ENCODE results near the gene ZNF287. TPM values are rescaled to one million over a fixed set of nuclear protein-coding genes. Genes with fewer than 3 reads are reported as not detected.
A peak's percentile ranks its signal among the peaks of the same experiment; 100 is the strongest.

ZNF287 gene
- total RNA-seq (2014; rRNA removed; shearing (Covaris generic)): 11.7 and 14.3 TPM in 2 replicates
- 12.5 and 15.1 TPM in 2 replicates for polyA plus RNA-seq (2016; fragmentation: Nextera tagmentation; extraction: Ambion mirVana)

DNA sequence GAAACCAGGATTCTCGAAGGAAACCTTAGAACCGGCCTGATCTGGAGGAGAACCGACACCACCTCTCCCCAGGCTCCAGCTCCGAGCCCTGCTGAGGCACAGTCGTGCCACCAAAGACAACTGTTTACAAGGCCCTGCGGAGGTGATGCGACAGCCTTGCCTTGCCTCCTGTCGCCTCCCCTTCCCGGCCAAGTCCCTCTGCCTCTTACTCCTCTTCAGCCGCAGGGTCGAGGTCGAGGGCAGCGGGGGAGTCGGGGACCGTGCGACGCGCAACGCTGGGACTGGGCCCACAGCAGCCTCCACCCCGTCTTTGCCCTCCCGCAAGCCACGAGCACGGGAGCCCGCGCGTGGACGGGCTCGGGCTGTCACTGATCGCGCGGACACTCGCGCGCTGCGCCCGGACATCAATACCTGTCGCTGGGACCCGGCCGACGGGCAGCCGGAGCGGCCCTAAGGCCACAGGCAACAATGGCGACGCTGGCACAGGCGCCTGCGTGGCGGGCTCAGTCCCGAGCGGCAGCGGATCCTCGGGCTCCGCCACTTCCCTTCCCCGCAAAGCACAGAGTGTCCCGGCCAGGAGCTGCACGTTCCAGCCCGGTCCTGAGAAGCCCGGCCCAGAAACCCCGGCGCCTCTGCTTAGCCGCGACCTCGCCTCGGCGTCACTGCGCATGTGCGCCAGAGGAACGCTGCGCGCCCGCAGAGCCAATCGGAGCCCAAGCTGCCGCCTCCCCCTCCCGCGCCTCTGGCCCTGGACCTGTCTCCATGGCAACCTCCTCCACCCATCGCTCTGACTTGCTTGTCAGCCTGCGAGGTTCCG is at the start of gene ZNF287:
Gene ZNF287 (minus strand): TSS at position 664 of the 817 bp plus-strand sequence. CDS start 1,473 bp downstream, outside the sequence.
- H3K9me3 ChIP-seq (ENCODE audit: low read depth): no peaks in the 10 kb centered on the region
- H3F3A ChIP-seq (ENCODE audit: insufficient read depth): no peaks in the 10 kb centered on the region
- TF ChIP-seq EZH2 (IDR thresholded peaks at IDR 0.05; ENCODE audit: insufficient read depth, poor library complexity, severe bottlenecking) (no peak), EZH2phosphoT487 (IDR thresholded peaks at IDR 0.05; ENCODE audit: insufficient read depth, low read depth) (no peak)
- H3K9ac ChIP-seq: peak within 1 kb of the TSS; percentile 81
- H3K36me3 ChIP-seq (ENCODE audit: low read depth): peaks cover 2% of the 10 kb centered on the region; the same call in 1 of the 2 replicates
- peak within 1 kb of the TSS; percentile 88 for H2AFZ ChIP-seq
- in situ Hi-C loops (cut with MboI): no loop called here
- DNase-seq: peak; percentile 97
- no peaks in the 10 kb centered on the region for H3K27me3 ChIP-seq (replicated peaks; ENCODE audit: insufficient read depth)
- peak within 1 kb of the TSS; percentile 80 for H3K4me3 ChIP-seq
- H3K4me1 ChIP-seq (ENCODE audit: insufficient read depth): 0 out of 2 replicates have a peak, but pooled peaks cover 4% of the 10 kb centered on the region
- H4K20me1 ChIP-seq (ENCODE audit: insufficient read depth): no peaks in the 10 kb centered on the region
- no peaks in the 10 kb centered on the region for H3K9me2 ChIP-seq (ENCODE audit: insufficient read depth)
- peaks cover 15% of the 10 kb centered on the region for H3K79me2 ChIP-seq (ENCODE audit: insufficient read depth)
- no peak within 1 kb of the TSS for H3K27ac ChIP-seq
- peak within 1 kb of the TSS; percentile 63 for H3K4me2 ChIP-seq (ENCODE audit: unreplicated experiment)
- 2 to 3% methylated on average over 74 to 77 of the region's 77 CpGs for whole genome bisulfite sequencing, 2 experiments (ENCODE audit: low coverage in 1 of 2, low lambda C conversion rate in 2 of 2, missing lambda C conversion rate in 2 of 2)

DNA sequence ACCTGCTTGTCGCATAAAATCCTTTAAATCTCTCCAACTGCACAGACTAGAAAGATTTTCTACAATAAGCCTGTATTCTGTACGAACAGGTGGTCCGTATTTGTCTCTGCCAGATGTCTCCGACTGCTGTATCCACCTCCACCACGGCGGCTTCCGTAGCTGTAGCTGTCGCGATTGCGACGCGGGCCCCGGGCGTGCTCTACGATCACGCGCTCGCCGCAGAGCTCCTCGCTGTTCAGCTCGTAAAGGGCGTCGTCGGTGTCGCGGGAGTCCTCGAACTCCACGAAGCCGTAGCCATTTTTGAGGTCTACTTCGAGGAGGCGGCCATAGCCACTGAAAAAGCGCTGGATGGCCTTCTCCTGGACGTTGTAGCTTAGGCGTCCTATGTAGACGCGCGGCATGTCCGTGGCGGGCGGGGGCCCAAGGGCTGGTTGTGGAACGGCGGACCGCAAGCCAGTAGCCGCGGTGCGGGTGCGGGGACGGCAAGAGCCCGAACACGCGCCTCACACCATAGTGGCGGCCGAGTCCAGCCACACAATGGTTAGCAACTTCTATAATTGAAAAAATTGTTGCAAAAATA is 48.6 kb upstream of the ZNF287 start:
- Histone ChIP-seq H3K9me2 (ENCODE audit: insufficient read depth) (no peaks in the 10 kb centered on the region), H3K4me2 (ENCODE audit: unreplicated experiment) (no peak overlapping the region), H3K79me2 (ENCODE audit: insufficient read depth) (no peaks in the 10 kb centered on the region), H3K9ac (no peak overlapping the region), H3K4me3 (no peak overlapping the region), H3K27ac (no peak overlapping the region), H3K9me3 (ENCODE audit: low read depth) (peaks cover 11% of the 10 kb centered on the region), H3F3A (ENCODE audit: insufficient read depth) (no peaks in the 10 kb centered on the region; the same call in 1 of the 2 replicates), H4K20me1 (ENCODE audit: insufficient read depth) (no peaks in the 10 kb centered on the region), H3K4me1 (ENCODE audit: insufficient read depth) (no peaks in the 10 kb centered on the region), H3K27me3 (replicated peaks; ENCODE audit: insufficient read depth) (no peaks in the 10 kb centered on the region), H3K36me3 (ENCODE audit: low read depth) (peaks cover 12% of the 10 kb centered on the region; the same call in 1 of the 2 replicates), H2AFZ (no peak overlapping the region)
- in situ Hi-C loops (cut with MboI): no loop called here
- 92 to 94% methylated on average over 51 to 53 of the region's 53 CpGs for WGBS, 2 experiments (ENCODE audit: low coverage in 1 of 2, low lambda C conversion rate in 2 of 2, missing lambda C conversion rate in 2 of 2)
- no peak for DNase-seq
- TF ChIP-seq EZH2phosphoT487 (IDR thresholded peaks at IDR 0.05; ENCODE audit: insufficient read depth, low read depth) (no peak), EZH2 (IDR thresholded peaks at IDR 0.05; ENCODE audit: insufficient read depth, poor library complexity, severe bottlenecking) (no peak)

DNA sequence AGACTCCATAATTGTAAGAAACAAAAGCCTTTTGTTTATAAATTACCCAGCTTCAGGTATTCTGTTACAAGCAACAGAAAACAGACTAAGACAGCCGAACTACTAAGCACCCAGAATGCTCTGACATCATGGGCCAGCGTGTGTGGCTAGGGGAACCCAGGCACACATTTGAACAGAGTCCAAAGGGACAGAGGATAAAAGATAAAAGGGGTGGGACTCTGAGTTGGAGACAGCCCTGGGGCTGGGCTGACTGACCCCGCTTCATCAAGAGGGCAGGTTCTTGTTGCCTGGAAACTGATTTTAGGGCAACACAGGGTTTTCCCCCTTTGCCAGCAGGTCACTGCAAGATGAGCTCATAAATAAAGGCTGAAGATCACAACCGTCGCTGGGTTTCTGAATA is 30.5 kb upstream of the ZNF287 start:
- no peaks in the 10 kb centered on the region for H3K9me3 ChIP-seq (ENCODE audit: low read depth)
- H3K4me1 ChIP-seq (ENCODE audit: insufficient read depth): no peaks in the 10 kb centered on the region
- H3K9ac ChIP-seq: no peak overlapping the region
- no peaks in the 10 kb centered on the region; the same call in 1 of the 2 replicates for H3K27me3 ChIP-seq (replicated peaks; ENCODE audit: insufficient read depth)
- no peak for TF ChIP-seq EZH2phosphoT487 (IDR thresholded peaks at IDR 0.05; ENCODE audit: insufficient read depth, low read depth)
- no peak for TF ChIP-seq EZH2 (IDR thresholded peaks at IDR 0.05; ENCODE audit: insufficient read depth, poor library complexity, severe bottlenecking)
- WGBS, 2 experiments (ENCODE audit: low coverage in 1 of 2, low lambda C conversion rate in 2 of 2, missing lambda C conversion rate in 2 of 2): 59 to 65% methylated on average over 5 of the region's 5 CpGs
- H2AFZ ChIP-seq: no peak overlapping the region
- H3K79me2 ChIP-seq (ENCODE audit: insufficient read depth): no peaks in the 10 kb centered on the region
- no peak overlapping the region for H3K4me3 ChIP-seq
- no peak for DNase-seq
- no peak overlapping the region for H3K4me2 ChIP-seq (ENCODE audit: unreplicated experiment)
- H3K36me3 ChIP-seq (ENCODE audit: low read depth): no peaks in the 10 kb centered on the region
- in situ Hi-C loops (cut with MboI): no loop called here
- H3K27ac ChIP-seq: no peak overlapping the region
- no peaks in the 10 kb centered on the region for H3K9me2 ChIP-seq (ENCODE audit: insufficient read depth)
- H3F3A ChIP-seq (ENCODE audit: insufficient read depth): no peaks in the 10 kb centered on the region
- no peaks in the 10 kb centered on the region for H4K20me1 ChIP-seq (ENCODE audit: insufficient read depth)

DNA sequence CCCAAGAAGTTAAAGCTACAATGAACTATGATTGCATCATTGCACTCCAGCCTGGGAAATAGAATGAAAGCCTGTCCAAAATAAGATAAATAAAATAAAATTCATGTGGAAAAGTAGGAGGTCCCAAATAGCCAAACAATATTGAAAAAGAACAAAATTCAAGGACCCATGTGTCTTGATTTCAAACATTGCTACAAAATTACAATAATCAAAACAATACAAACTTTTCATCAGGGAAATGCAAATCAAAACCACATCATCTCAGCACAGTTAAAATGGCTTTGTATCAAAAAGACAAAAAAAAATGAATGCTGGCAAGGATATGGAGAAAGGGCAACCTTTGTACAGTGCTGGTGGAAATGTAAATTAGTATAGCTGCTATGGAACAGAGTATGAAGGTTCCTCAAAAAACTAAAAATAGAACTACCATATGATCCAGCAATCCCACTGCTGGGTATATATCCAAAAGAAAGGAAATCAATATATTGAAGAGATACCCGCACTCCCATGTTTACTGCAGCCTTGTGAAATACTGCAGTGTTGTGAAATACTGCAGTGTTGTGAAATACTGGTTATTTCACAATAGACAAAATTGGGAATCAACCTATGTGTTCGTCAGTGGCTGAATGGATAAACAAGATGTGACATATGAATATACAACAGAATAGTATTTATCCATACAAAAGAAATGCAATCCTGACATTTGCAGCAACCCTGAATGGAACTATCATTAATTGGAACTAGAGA is 24.5 kb upstream of the ZNF287 start:
- Histone ChIP-seq H3K79me2 (ENCODE audit: insufficient read depth) (no peaks in the 10 kb centered on the region), H3K4me3 (no peak overlapping the region), H3K9ac (no peak overlapping the region), H3K4me2 (ENCODE audit: unreplicated experiment) (no peak overlapping the region), H3F3A (ENCODE audit: insufficient read depth) (no peaks in the 10 kb centered on the region), H3K36me3 (ENCODE audit: low read depth) (no peaks in the 10 kb centered on the region), H3K27ac (no peak overlapping the region), H3K4me1 (ENCODE audit: insufficient read depth) (0 out of 2 replicates have a peak, but pooled peaks cover 4% of the 10 kb centered on the region), H4K20me1 (ENCODE audit: insufficient read depth) (no peaks in the 10 kb centered on the region), H3K27me3 (replicated peaks; ENCODE audit: insufficient read depth) (no peaks in the 10 kb centered on the region; the same call in none of the 2 replicates), H3K9me3 (ENCODE audit: low read depth) (no peaks in the 10 kb centered on the region), H2AFZ (no peak overlapping the region), H3K9me2 (ENCODE audit: insufficient read depth) (no peaks in the 10 kb centered on the region)
- DNase-seq: peak; percentile 29
- WGBS, 2 experiments (ENCODE audit: low coverage in 1 of 2, low lambda C conversion rate in 2 of 2, missing lambda C conversion rate in 2 of 2): 0 to 2% methylated on average over 2 of the region's 2 CpGs
- in situ Hi-C loops (cut with MboI): no loop called here
- no peak for TF ChIP-seq EZH2 (IDR thresholded peaks at IDR 0.05; ENCODE audit: insufficient read depth, poor library complexity, severe bottlenecking)
- TF ChIP-seq EZH2phosphoT487 (IDR thresholded peaks at IDR 0.05; ENCODE audit: insufficient read depth, low read depth): no peak

Data from GM23248 (cell line).